Activated naive CD4-positive, alpha-beta T cell treated with anti-CD3 and anti-CD28 coated beads, Interleukin-2, amount 10 ng/mL, durations not matched to agents 7 days and 5 days (primary cell): ENCODE results near the gene TMOD2.

Experiments used
- CTCF ChIA-PET: fragments of 350-600 bp; sonication (Branson Sonifier 250); formaldehyde crosslinking; loops from one replicate; lab custom pipeline; 2021; ENCODE audit warnings: antibody characterized with exemption; lab: Charles Lee
- DNase-seq: peaks from one replicate; pipeline ENCODE4 v3.0.0-alpha.2; 2020
- H3K27ac Mint-ChIP-seq: one replicate; pipeline ENCODE4 v1.8.0; 2021; ENCODE audit warnings: mild to moderate bottlenecking, moderate library complexity, mixed read lengths
- H3K27me3 Mint-ChIP-seq: one replicate; pipeline ENCODE4 v1.8.0; 2021; ENCODE audit warnings: mild to moderate bottlenecking, mixed read lengths
- H3K36me3 Mint-ChIP-seq: one replicate; pipeline ENCODE4 v1.8.0; 2021; ENCODE audit warnings: mixed read lengths
- H3K4me1 Mint-ChIP-seq: one replicate; pipeline ENCODE4 v1.8.0; 2021; ENCODE audit warnings: mixed read lengths
- H3K4me3 Mint-ChIP-seq: one replicate; pipeline ENCODE4 v1.8.0; 2021; ENCODE audit warnings: mild to moderate bottlenecking, moderate library complexity, mixed read lengths
- H3K9me3 Mint-ChIP-seq: one replicate; pipeline ENCODE4 v1.8.0; 2021; ENCODE audit warnings: mixed read lengths

TMOD2 gene

GRCh38 chr15:51749307-51749706 lies 2.1 kb upstream of the TMOD2 start:
- H3K4me1 Mint-ChIP-seq, result peaks cover 30% of the 10 kb centered on the region
- peaks cover 10% of the 10 kb centered on the region for H3K36me3 Mint-ChIP-seq
- H3K27ac Mint-ChIP-seq, result no peak overlapping the region
- DNase-seq, result no peak
- CTCF ChIA-PET, result interaction anchor here (0.9 to 1.7 kb wide), 2 partner anchors 27 to 99 kb away, joined by 3 to 7 read pairs; no protein-coding TSS in a partner anchor
- H3K4me3 Mint-ChIP-seq, result no peak overlapping the region
- peaks cover 33% of the 10 kb centered on the region for H3K27me3 Mint-ChIP-seq
- H3K9me3 Mint-ChIP-seq, result no peaks in the 10 kb centered on the region

GRCh38 chr15:51750186-51750585 lies 1.2 kb upstream of the TMOD2 start:
- Mint-ChIP-seq H3K27me3 (peaks cover 31% of the 10 kb centered on the region), H3K27ac (no peak overlapping the region), H3K4me1 (peaks cover 38% of the 10 kb centered on the region), H3K9me3 (no peaks in the 10 kb centered on the region), H3K4me3 (peak overlapping the region; percentile 37), H3K36me3 (peaks cover 15% of the 10 kb centered on the region)
- no peak for DNase-seq
- CTCF ChIA-PET, result no interaction called here

- CTCF ChIA-PET, result no interaction called here
- Mint-ChIP-seq H3K27me3 (peaks cover 28% of the 10 kb centered on the region), H3K4me1 (peaks cover 45% of the 10 kb centered on the region), H3K9me3 (no peaks in the 10 kb centered on the region), H3K4me3 (peak overlapping the region; percentile 82), H3K36me3 (peaks cover 15% of the 10 kb centered on the region), H3K27ac (no peak overlapping the region)
- peak; percentile 27 for DNase-seq
These were observed 593 bp downstream of the TMOD2 start for GRCh38 chr15:51751697-51752683.

GRCh38 chr15:51752888-51753287 lies 1.5 kb downstream of the TMOD2 start:
- Mint-ChIP-seq H3K27ac (no peak overlapping the region), H3K27me3 (peaks cover 28% of the 10 kb centered on the region), H3K4me3 (peak overlapping the region; percentile 58), H3K9me3 (no peaks in the 10 kb centered on the region), H3K36me3 (peaks cover 15% of the 10 kb centered on the region), H3K4me1 (peaks cover 45% of the 10 kb centered on the region)
- no peak for DNase-seq
- CTCF ChIA-PET, result no interaction called here

GRCh38 chr15:51754267-51754666 lies 2.9 kb downstream of the TMOD2 start:
- CTCF ChIA-PET, result interaction anchor here (1.3 to 1.6 kb wide), 2 partner anchors 15 to 22 kb away, joined by 3 to 4 read pairs; no protein-coding TSS in a partner anchor
- Mint-ChIP-seq H3K4me1 (peaks cover 45% of the 10 kb centered on the region), H3K4me3 (peak overlapping the region; percentile 7), H3K27me3 (peaks cover 26% of the 10 kb centered on the region), H3K36me3 (peaks cover 15% of the 10 kb centered on the region), H3K27ac (no peak overlapping the region), H3K9me3 (no peaks in the 10 kb centered on the region)
- no peak for DNase-seq

- Mint-ChIP-seq H3K27me3 (peaks cover 17% of the 10 kb centered on the region), H3K4me3 (no peak overlapping the region), H3K27ac (no peak overlapping the region), H3K4me1 (peaks cover 41% of the 10 kb centered on the region), H3K36me3 (peaks cover 15% of the 10 kb centered on the region), H3K9me3 (no peaks in the 10 kb centered on the region)
- DNase-seq, result no peak
- CTCF ChIA-PET, result interaction anchor here (0.9 to 3.5 kb wide), 3 partner anchors 20 to 106 kb away, joined by 4 to 19 read pairs (median 12); no protein-coding TSS in a partner anchor
These were observed 4.4 kb downstream of the TMOD2 start for GRCh38 chr15:51755790-51756189.

GRCh38 chr15:51756482-51756881 lies 5.1 kb downstream of the TMOD2 start:
- Mint-ChIP-seq H3K9me3 (no peaks in the 10 kb centered on the region), H3K27me3 (peaks cover 11% of the 10 kb centered on the region), H3K27ac (no peak overlapping the region), H3K36me3 (peaks cover 15% of the 10 kb centered on the region), H3K4me3 (no peak overlapping the region), H3K4me1 (peaks cover 38% of the 10 kb centered on the region)
- CTCF ChIA-PET, result interaction anchor here (2.8 to 3.5 kb wide), 2 partner anchors 20 to 106 kb away, joined by 12 to 19 read pairs; no protein-coding TSS in a partner anchor
- DNase-seq, result no peak

GRCh38 chr15:51757450-51757849 lies 6.1 kb downstream of the TMOD2 start:
- no peaks in the 10 kb centered on the region for H3K9me3 Mint-ChIP-seq
- no peak overlapping the region for H3K27ac Mint-ChIP-seq
- peaks cover 6% of the 10 kb centered on the region for H3K27me3 Mint-ChIP-seq

GRCh38 chr15:51758645-51759044 lies 7.2 kb downstream of the TMOD2 start:
- Mint-ChIP-seq H3K27ac (no peak overlapping the region), H3K36me3 (peaks cover 10% of the 10 kb centered on the region), H3K4me1 (peaks cover 21% of the 10 kb centered on the region), H3K9me3 (no peaks in the 10 kb centered on the region), H3K27me3 (peaks cover 1% of the 10 kb centered on the region), H3K4me3 (no peak overlapping the region)
- CTCF ChIA-PET, result interaction anchor here (3.5 kb wide), 1 partner anchor 18 kb away, joined by 19 read pairs; no protein-coding TSS in a partner anchor
- no peak for DNase-seq

More at GRCh38 chr15:51757450-51757849, 6.1 kb downstream of the TMOD2 start:
- H3K4me3 Mint-ChIP-seq, result no peak overlapping the region
- H3K4me1 Mint-ChIP-seq, result peaks cover 33% of the 10 kb centered on the region
- peaks cover 15% of the 10 kb centered on the region for H3K36me3 Mint-ChIP-seq
- CTCF ChIA-PET, result interaction anchor here (0.8 to 3.5 kb wide), 4 partner anchors 14 to 107 kb away, joined by 3 to 19 read pairs (median 8); no protein-coding TSS in a partner anchor
- no peak for DNase-seq

GRCh38 chr15:51759557-51760070 lies 8.2 kb downstream of the TMOD2 start:
- Mint-ChIP-seq H3K36me3 (peaks cover 4% of the 10 kb centered on the region), H3K27ac (no peak overlapping the region), H3K4me3 (no peak overlapping the region), H3K9me3 (no peaks in the 10 kb centered on the region), H3K27me3 (no peaks in the 10 kb centered on the region), H3K4me1 (peaks cover 12% of the 10 kb centered on the region)
- no peak for DNase-seq
- CTCF ChIA-PET, result interaction anchor here (1.0 to 2.0 kb wide), 2 partner anchors 17 to 110 kb away, joined by 4 to 7 read pairs; no protein-coding TSS in a partner anchor

- peaks cover 1% of the 10 kb centered on the region for H3K4me1 Mint-ChIP-seq
- H3K27me3 Mint-ChIP-seq, result no peaks in the 10 kb centered on the region
- H3K9me3 Mint-ChIP-seq, result no peaks in the 10 kb centered on the region
- no peak for DNase-seq
- no peak overlapping the region for H3K27ac Mint-ChIP-seq
- CTCF ChIA-PET, result interaction anchor here (1.1 to 2.0 kb wide), 2 partner anchors 16 to 72 kb away, joined by 3 to 7 read pairs; no protein-coding TSS in a partner anchor
- no peak overlapping the region for H3K4me3 Mint-ChIP-seq
- no peaks in the 10 kb centered on the region for H3K36me3 Mint-ChIP-seq
These were observed 9.4 kb downstream of the TMOD2 start for GRCh38 chr15:51760805-51761204.

GRCh38 chr15:51765751-51766150 lies 14.4 kb downstream of the TMOD2 start:
- Mint-ChIP-seq H3K27ac (no peak overlapping the region), H3K27me3 (no peaks in the 10 kb centered on the region), H3K4me3 (no peak overlapping the region), H3K4me1 (peaks cover 11% of the 10 kb centered on the region), H3K36me3 (peaks cover 21% of the 10 kb centered on the region), H3K9me3 (peaks cover 6% of the 10 kb centered on the region)
- DNase-seq, result no peak
- CTCF ChIA-PET, result interaction anchor here (4.4 kb wide), 1 partner anchor 11 kb away, joined by 25 read pairs; no protein-coding TSS in a partner anchor

GRCh38 chr15:51766341-51766740 lies 14.9 kb downstream of the TMOD2 start:
- CTCF ChIA-PET, result interaction anchor here (4.4 kb wide), 1 partner anchor 10 kb away, joined by 25 read pairs; no protein-coding TSS in a partner anchor
- Mint-ChIP-seq H3K4me1 (peaks cover 11% of the 10 kb centered on the region), H3K4me3 (no peak overlapping the region), H3K27me3 (no peaks in the 10 kb centered on the region), H3K36me3 (peaks cover 21% of the 10 kb centered on the region), H3K9me3 (peaks cover 6% of the 10 kb centered on the region), H3K27ac (no peak overlapping the region)
- DNase-seq, result no peak

- Mint-ChIP-seq H3K27ac (no peak overlapping the region), H3K36me3 (peaks cover 23% of the 10 kb centered on the region), H3K4me3 (no peak overlapping the region), H3K27me3 (no peaks in the 10 kb centered on the region), H3K4me1 (peaks cover 11% of the 10 kb centered on the region), H3K9me3 (peaks cover 6% of the 10 kb centered on the region)
- CTCF ChIA-PET, result interaction anchor here (1.5 to 4.4 kb wide), 2 partner anchors 8 to 118 kb away, joined by 9 to 25 read pairs; no protein-coding TSS in a partner anchor
- DNase-seq, result no peak
These were observed 16.6 kb downstream of the TMOD2 start for GRCh38 chr15:51768018-51768417.
